ENCODE measurements around the gene CUBN.

CUBN gene

DNA sequence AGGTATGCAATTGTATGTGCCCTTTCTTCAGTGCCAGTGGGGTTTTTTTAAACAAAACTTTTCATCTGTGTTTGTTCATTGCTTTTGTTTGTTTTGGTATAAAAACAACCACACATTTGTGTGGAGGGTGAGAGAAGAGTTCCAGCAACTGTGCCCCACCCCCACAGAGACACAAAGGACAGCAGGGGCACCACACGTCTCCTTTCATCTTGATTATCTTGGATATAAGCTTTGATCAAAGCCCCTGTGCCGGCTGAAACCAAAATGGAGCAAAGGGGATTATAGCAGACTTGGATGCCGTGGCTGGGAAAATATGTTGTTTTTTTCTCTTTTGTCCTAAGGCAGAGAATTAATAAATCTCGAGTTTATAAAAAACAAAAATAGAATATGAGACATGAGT, 200.5 kb downstream of the CUBN start:
- DNase-seq (ENCODE audit: low read depth in 2 of 2) = no peak
- no peak overlapping the region for H3K4me3 ChIP-seq (replicated peaks in 1 of 2; ENCODE audit: low read depth in 2 of 2, low read length in 2 of 2)
- TF ChIP-seq, protein P1, sequence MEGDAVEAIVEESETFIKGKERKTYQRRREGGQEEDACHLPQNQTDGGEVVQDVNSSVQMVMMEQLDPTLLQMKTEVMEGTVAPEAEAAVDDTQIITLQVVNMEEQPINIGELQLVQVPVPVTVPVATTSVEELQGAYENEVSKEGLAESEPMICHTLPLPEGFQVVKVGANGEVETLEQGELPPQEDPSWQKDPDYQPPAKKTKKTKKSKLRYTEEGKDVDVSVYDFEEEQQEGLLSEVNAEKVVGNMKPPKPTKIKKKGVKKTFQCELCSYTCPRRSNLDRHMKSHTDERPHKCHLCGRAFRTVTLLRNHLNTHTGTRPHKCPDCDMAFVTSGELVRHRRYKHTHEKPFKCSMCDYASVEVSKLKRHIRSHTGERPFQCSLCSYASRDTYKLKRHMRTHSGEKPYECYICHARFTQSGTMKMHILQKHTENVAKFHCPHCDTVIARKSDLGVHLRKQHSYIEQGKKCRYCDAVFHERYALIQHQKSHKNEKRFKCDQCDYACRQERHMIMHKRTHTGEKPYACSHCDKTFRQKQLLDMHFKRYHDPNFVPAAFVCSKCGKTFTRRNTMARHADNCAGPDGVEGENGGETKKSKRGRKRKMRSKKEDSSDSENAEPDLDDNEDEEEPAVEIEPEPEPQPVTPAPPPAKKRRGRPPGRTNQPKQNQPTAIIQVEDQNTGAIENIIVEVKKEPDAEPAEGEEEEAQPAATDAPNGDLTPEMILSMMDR (IDR thresholded peaks at IDR 0.05; ENCODE audit: low read depth, low read length) = no peak

DNA sequence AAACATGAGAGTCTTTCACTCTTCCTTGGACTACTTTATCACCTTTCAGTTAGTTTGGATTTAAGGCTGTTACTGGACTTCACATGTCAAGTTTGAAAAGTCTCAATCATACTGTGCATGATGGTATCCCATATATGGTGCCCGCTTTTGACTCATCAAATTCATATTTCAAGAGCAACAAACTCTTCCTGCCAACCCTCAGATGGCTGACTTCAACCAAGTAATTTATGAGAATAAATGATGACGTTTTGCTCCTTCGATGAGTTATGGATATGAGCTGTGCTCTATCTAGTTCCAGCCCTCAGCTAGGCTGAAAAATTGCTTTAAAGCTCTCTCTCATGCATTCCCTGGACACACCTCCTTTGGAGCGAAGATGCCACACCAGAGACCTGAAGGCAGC, 202.1 kb downstream of the CUBN start:
- H3K4me3 ChIP-seq (replicated peaks in 1 of 2; ENCODE audit: low read depth in 2 of 2, low read length in 2 of 2) = no peak overlapping the region
- TF ChIP-seq, protein P1 (IDR thresholded peaks at IDR 0.05; ENCODE audit: low read depth, low read length) = no peak
- no peak for DNase-seq (ENCODE audit: low read depth in 2 of 2)

DNA sequence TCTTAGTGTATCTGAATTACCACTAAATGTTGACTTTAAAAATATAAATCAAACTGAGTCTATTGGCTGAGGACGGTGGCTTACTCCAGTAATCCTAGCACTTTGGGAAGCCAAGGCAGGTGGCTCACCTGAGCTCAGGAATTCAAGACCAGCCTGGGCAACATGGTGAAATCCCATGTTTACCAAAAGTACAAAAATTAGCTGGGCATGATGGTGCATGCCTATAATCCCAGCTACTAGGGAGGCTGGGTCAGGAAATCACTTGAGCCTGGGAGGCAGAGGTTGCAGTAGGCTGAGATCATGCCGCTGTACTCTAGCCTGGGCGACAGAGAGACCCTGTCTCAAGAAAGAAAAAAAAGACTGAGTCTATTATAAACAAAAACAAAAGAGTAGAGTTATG, 205.9 kb downstream of the CUBN start:
- TF ChIP-seq, protein P1 (IDR thresholded peaks at IDR 0.05; ENCODE audit: low read depth, low read length) = no peak
- DNase-seq (ENCODE audit: low read depth in 2 of 2) = no peak
- no peak overlapping the region for H3K4me3 ChIP-seq (replicated peaks in 1 of 2; ENCODE audit: low read depth in 2 of 2, low read length in 2 of 2)

DNA sequence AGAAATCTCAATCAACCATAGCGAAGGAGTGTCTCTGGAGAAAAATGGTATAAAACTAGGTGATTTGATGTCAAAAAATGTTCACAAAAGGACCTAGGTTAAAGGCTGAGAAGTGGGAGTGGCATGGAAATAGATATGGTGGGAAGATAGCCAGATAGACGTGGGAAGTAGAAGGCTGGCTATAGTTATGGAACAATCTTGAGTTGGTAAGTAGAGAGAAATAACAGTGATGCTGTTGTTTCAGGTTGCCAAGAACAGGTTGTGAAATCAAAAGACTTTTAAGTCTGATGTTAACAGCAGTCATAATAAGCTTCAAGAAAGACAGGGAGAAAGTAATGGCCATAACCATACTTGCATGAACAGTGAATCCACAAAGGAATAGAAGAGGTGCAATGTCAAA, 206.3 kb downstream of the CUBN start:
- DNase-seq (ENCODE audit: low read depth in 2 of 2) = peak in 1 of 2 donors; percentile 22
- TF ChIP-seq, protein P1 (IDR thresholded peaks at IDR 0.05; ENCODE audit: low read depth, low read length) = no peak
- no peak overlapping the region for H3K4me3 ChIP-seq (replicated peaks in 1 of 2; ENCODE audit: low read depth in 2 of 2, low read length in 2 of 2)

DNA sequence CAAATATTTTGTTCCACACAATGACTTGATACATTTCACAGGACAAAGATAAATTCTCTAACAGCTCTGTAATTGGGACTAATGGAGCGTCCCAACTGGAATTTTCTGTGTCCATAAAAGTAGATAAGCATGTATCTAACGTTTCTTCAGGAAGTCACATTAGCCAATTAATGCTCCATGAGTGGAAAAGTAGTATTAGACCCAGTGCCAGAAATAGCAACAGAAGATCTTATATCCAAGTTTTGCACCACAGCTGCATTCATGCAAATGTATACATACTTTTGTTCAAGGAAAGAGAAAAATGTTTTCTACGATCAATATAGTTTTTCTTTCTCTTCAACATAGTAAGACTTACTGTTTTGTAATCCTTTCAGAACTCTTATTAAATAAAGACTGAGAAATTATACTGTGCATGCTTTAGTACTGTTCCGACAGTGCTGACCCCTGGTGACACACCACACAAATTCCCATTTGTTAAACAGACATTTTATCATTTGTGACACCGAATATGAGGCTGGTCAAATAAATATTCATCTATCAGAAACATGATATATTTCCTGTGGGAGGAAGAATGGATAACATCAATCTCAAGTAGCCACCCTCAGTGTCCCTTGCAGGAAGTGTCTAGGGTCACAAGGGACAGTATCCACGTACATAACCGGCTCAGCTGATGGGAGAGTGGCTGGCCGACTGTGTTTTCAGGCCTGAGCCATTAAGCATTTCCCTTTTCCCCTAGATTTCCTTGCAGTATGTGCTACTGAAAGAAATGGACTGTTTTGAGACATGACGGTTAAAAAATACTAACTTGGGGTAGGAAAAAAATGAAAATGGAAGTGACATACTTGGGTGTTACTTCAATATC, 210.3 kb downstream of the CUBN start:
- DNase-seq (ENCODE audit: low read depth in 2 of 2) = peak in 1 of 2 donors; percentile 9
- TF ChIP-seq, protein P1 (IDR thresholded peaks at IDR 0.05; ENCODE audit: low read depth, low read length) = no peak
- no peak overlapping the region for H3K4me3 ChIP-seq (replicated peaks in 1 of 2; ENCODE audit: low read depth in 2 of 2, low read length in 2 of 2)

DNA sequence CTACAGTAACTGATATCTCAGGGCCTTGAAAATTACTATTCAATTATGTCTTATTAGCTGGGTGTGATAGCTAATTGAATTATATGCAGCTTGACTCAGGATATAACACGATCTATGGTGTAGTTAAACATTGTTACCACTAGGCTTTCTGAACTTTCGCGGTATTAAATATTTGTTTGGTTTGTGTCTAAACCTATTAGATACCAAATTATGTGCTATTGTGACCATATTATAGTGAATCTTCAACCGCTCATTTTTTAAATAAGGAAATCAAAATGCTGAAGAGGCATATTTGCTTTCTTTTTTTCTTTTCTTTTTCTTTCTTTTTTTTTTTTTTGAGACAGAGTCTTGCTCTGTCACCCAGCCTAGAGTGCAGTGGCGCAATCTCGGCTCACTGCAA, 213.1 kb downstream of the CUBN start:
- DNase-seq (ENCODE audit: low read depth in 2 of 2) = no peak
- no peak overlapping the region for H3K4me3 ChIP-seq (replicated peaks in 1 of 2; ENCODE audit: low read depth in 2 of 2, low read length in 2 of 2)
- TF ChIP-seq, protein P1 (IDR thresholded peaks at IDR 0.05; ENCODE audit: low read depth, low read length) = no peak
